ENCODE data around the gene AUTS2. TPM values are rescaled to one million over a fixed set of nuclear protein-coding genes. Genes with fewer than 3 reads are reported as not detected.

The AUTS2 gene
- total RNA-seq, 1 donor from 2014 or later = 53.0 TPM

DNA sequence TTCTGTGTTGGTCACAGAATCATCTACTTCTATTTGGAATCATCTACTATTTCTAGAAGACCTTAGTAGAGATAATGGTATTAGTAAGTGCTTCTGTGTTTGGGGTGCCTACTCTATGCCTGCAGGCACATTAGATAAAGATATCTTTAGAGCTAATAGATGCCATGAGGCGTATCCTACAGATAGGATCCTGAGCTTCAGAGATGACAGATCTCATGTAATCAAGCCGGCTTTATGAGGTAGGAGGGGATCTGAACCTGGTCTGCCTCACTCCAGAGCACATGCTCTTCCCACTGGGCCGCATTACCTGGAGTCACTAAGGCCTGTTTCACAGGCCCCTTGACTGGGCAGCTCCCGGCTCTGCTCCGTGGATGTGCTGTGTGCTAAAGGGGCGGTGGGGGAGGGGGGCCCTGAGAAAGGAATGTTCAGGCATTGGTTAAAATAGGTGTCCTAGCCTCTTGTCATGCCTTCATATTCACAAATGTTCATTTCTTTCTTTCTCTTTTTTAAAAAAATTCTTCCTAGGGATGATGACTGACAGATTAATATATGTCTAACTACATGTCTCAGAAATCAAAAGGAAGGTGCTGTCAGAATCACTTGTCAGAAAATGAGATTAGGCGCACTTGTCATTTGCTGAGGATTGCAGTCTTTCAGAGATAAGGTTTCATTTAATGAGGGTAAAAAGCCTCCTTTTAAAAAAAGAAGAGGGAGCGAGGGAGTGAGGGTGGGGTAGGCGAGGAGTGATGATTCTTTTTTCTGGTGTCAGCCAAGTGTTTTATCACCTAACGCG lies 1075.7 kb downstream of the AUTS2 start:
- peaks cover 7% of the 10 kb centered on the region for H3K4me1 ChIP-seq
- H3K27me3 ChIP-seq = no peaks in the 10 kb centered on the region
- intact Hi-C loops (cut with DNase I) = no loop called here
- no peak overlapping the region for H3K4me3 ChIP-seq
- no peak overlapping the region for H3K27ac ChIP-seq
- no peaks in the 10 kb centered on the region for H3K36me3 ChIP-seq
- DNase-seq (ENCODE audit: extremely low spot score in 2 of 2) = no peak
- H3K9me3 ChIP-seq = no peaks in the 10 kb centered on the region
- TF ChIP-seq POLR2A (IDR thresholded peaks at IDR 0.05) = no peak
- TF ChIP-seq POLR2AphosphoS5 (IDR thresholded peaks at IDR 0.05; ENCODE audit: insufficient read depth in 1 of 2, low read depth in 1 of 2) = no peak
- TF ChIP-seq, protein P1, sequence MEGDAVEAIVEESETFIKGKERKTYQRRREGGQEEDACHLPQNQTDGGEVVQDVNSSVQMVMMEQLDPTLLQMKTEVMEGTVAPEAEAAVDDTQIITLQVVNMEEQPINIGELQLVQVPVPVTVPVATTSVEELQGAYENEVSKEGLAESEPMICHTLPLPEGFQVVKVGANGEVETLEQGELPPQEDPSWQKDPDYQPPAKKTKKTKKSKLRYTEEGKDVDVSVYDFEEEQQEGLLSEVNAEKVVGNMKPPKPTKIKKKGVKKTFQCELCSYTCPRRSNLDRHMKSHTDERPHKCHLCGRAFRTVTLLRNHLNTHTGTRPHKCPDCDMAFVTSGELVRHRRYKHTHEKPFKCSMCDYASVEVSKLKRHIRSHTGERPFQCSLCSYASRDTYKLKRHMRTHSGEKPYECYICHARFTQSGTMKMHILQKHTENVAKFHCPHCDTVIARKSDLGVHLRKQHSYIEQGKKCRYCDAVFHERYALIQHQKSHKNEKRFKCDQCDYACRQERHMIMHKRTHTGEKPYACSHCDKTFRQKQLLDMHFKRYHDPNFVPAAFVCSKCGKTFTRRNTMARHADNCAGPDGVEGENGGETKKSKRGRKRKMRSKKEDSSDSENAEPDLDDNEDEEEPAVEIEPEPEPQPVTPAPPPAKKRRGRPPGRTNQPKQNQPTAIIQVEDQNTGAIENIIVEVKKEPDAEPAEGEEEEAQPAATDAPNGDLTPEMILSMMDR (IDR thresholded peaks at IDR 0.05) = no peak

DNA sequence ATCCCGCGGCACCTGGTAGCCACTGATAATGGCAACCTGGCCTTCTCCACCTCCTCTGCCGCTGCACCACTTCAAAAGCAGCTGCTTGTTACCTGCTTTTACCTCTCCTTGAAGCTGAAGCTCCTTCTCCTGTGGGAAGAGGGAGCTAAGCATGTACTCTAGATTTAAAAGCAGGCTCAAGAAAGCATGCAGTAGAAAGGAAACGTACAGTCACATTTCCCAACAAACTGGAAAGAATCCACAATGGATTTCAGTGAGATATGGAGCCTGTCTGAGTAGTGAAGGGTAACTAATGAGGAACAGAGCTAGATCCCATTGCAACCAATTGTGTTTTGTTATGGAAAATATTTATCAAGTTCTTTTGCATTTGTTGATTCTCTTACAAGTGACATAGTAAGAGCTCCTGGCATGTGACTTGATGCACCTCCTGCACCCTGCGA lies 1076.3 kb downstream of the AUTS2 start:
- no peaks in the 10 kb centered on the region for H3K36me3 ChIP-seq
- peaks cover 13% of the 10 kb centered on the region for H3K4me1 ChIP-seq
- TF ChIP-seq POLR2AphosphoS5 (IDR thresholded peaks at IDR 0.05; ENCODE audit: insufficient read depth in 1 of 2, low read depth in 1 of 2) (no peak), POLR2A (IDR thresholded peaks at IDR 0.05) (no peak)
- no peak overlapping the region for H3K27ac ChIP-seq
- intact Hi-C loops (cut with DNase I) = no loop called here
- no peak for DNase-seq (ENCODE audit: extremely low spot score in 2 of 2)
- H3K4me3 ChIP-seq = no peak overlapping the region
- H3K9me3 ChIP-seq = no peaks in the 10 kb centered on the region
- H3K27me3 ChIP-seq = no peaks in the 10 kb centered on the region

DNA sequence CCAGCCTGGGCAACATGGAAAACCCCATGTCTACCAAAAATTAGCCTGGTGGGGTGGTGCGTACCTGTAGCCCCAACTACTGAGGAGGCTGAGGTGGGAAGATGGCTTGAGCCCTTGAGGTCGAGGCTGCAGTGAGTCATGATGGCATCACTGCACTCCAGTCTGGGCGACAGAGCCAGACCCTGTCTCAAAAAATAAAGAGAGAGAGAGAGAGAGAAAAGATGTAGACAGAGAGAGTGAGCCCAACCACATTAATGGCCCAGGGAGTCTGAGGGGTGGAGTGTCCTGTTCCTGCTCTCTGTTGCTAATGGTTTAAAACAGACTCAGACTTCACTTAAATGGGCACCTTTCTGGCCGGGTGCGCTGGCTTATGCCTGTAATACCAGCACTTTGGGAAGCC lies 1078.0 kb downstream of the AUTS2 start:
- intact Hi-C loops (cut with DNase I) = no loop called here
- H3K9me3 ChIP-seq = no peaks in the 10 kb centered on the region
- peaks cover 15% of the 10 kb centered on the region for H3K4me1 ChIP-seq
- no peak overlapping the region for H3K4me3 ChIP-seq
- no peak for DNase-seq (ENCODE audit: extremely low spot score in 2 of 2)
- H3K27ac ChIP-seq = no peak overlapping the region
- TF ChIP-seq POLR2AphosphoS5 (IDR thresholded peaks at IDR 0.05; ENCODE audit: insufficient read depth in 1 of 2, low read depth in 1 of 2) = no peak
- TF ChIP-seq POLR2A (IDR thresholded peaks at IDR 0.05) = no peak
- TF ChIP-seq, protein P1 (IDR thresholded peaks at IDR 0.05) = no peak
- H3K36me3 ChIP-seq = no peaks in the 10 kb centered on the region
- H3K27me3 ChIP-seq = no peaks in the 10 kb centered on the region

DNA sequence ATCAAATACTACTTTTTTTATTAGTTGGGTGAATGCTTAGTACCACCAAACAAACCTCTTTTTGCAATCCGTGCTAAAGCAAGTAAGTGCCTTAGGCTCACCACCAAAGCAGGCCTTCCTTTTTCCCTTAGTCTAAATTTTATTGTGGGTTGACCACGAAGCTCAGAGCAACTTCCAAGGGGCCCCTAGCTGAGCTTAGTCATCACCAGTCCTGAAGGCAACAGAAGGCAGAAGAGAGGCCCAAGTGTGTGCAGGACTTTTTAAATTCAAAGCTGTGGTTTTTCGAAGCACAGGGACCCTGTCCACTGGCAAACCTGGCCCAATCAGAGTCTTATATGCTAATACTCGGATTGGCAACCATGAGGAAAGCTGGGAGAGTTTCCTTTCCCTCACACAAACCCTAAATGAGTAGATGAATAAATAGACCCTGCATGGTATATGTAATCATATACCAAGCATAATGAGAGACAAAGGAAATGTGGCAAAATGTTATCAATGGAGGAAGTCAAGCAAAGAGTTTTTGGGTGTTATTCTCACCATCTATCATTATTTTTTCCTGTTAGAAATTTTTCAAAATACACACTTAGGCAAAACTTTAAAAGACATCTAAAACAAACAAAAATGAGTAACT lies 1080.5 kb downstream of the AUTS2 start:
- no peaks in the 10 kb centered on the region for H3K36me3 ChIP-seq
- intact Hi-C loops (cut with DNase I) = no loop called here
- DNase-seq (ENCODE audit: extremely low spot score in 2 of 2) = no peak
- H3K9me3 ChIP-seq = no peaks in the 10 kb centered on the region
- TF ChIP-seq POLR2A (IDR thresholded peaks at IDR 0.05) (no peak), POLR2AphosphoS5 (IDR thresholded peaks at IDR 0.05; ENCODE audit: insufficient read depth in 1 of 2, low read depth in 1 of 2) (no peak)
- TF ChIP-seq, protein P1 (IDR thresholded peaks at IDR 0.05) = no peak
- H3K27ac ChIP-seq = no peak overlapping the region
- peaks cover 21% of the 10 kb centered on the region for H3K4me1 ChIP-seq
- H3K4me3 ChIP-seq = no peak overlapping the region
- H3K27me3 ChIP-seq = no peaks in the 10 kb centered on the region

DNA sequence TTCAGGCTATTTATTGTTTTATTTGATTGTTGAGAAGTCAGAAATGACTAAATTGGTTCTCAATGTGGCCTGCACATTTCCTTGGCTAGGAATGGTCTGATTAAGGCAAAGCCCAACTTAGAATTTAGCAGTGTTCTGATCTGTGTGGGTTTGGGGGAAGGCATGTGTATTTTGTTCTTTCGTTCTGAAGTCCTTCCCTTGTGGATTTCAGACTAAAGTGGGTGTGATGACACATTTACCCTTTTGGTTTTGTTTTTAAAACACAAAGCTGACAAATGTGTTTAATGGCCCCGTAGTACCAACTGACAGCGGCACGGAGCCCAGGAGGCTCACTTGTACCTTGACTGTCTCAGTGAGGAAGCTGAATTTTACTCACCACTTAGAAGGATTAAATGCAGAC lies 1081.4 kb downstream of the AUTS2 start:
- no peak overlapping the region for H3K4me3 ChIP-seq
- intact Hi-C loops (cut with DNase I) = no loop called here
- no peaks in the 10 kb centered on the region for H3K36me3 ChIP-seq
- no peaks in the 10 kb centered on the region for H3K27me3 ChIP-seq
- DNase-seq (ENCODE audit: extremely low spot score in 2 of 2) = no peak
- H3K27ac ChIP-seq = no peak overlapping the region
- no peaks in the 10 kb centered on the region for H3K9me3 ChIP-seq
- peaks cover 21% of the 10 kb centered on the region for H3K4me1 ChIP-seq
- TF ChIP-seq POLR2AphosphoS5 (IDR thresholded peaks at IDR 0.05; ENCODE audit: insufficient read depth in 1 of 2, low read depth in 1 of 2) (no peak), POLR2A (IDR thresholded peaks at IDR 0.05) (no peak)
- TF ChIP-seq, protein P1 (IDR thresholded peaks at IDR 0.05) = no peak

Measured in vagina (tissue), 2 donors.